Retinal pigment epithelial cell (primary cell): ENCODE measurements around the gene MYRFL.

Source experiments
- DNase-seq: peaks from one replicate; pipeline ENCODE4 v3.0.0-alpha.2; 2010; ENCODE audit warnings: low read depth
- H3K4me3 ChIP-seq: 2 replicates; pipeline ENCODE4 v1.5.1; 2011; ENCODE audit warnings: mild to moderate bottlenecking, low read length, control low read depth, moderate library complexity
- TF ChIP-seq, protein P1 (sequence below): conservative IDR thresholded peaks from 2 replicates; pipeline ENCODE4 v1.5.1; 2011; ENCODE audit warnings: low read depth, low read length, control low read depth, inconsistent platforms

MYRFL gene

DNA sequence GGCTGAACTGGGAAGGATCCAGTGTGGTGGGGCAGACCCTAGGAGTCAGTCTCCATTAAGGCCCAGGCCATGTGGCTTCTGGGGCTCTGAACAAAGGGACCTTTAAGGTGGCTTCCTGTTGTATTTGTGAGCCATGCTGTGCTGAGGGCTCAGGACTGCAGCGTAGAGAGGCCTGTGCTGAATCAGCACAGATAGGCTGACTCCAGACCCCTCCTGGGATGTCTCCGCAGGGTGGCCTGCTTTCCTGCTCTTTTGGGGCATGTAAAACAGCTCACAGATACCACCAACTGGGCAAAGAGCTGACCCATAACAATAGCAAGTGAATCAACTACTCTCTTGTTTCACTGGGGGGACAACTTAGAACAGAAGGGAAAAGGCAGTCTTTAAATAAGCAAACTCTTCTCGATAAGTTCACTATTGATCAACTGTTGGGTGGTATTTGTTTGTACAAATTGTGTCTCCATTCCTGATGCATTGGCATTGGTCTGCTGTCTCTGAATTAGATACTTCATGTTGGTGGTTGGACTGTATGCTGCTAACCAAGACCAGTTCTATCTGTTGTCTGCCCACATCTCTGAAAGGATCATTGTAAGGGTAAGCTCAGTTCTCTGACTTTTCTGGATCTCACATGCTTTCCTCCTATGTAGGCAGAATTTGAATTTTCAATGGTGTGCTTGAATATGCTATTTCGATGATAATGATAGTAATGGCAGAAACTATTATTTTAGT lies 71.8 kb downstream of the MYRFL start:
- no peak overlapping the region for H3K4me3 ChIP-seq
- TF ChIP-seq, protein P1, sequence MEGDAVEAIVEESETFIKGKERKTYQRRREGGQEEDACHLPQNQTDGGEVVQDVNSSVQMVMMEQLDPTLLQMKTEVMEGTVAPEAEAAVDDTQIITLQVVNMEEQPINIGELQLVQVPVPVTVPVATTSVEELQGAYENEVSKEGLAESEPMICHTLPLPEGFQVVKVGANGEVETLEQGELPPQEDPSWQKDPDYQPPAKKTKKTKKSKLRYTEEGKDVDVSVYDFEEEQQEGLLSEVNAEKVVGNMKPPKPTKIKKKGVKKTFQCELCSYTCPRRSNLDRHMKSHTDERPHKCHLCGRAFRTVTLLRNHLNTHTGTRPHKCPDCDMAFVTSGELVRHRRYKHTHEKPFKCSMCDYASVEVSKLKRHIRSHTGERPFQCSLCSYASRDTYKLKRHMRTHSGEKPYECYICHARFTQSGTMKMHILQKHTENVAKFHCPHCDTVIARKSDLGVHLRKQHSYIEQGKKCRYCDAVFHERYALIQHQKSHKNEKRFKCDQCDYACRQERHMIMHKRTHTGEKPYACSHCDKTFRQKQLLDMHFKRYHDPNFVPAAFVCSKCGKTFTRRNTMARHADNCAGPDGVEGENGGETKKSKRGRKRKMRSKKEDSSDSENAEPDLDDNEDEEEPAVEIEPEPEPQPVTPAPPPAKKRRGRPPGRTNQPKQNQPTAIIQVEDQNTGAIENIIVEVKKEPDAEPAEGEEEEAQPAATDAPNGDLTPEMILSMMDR, result no peak
- no peak for DNase-seq

DNA sequence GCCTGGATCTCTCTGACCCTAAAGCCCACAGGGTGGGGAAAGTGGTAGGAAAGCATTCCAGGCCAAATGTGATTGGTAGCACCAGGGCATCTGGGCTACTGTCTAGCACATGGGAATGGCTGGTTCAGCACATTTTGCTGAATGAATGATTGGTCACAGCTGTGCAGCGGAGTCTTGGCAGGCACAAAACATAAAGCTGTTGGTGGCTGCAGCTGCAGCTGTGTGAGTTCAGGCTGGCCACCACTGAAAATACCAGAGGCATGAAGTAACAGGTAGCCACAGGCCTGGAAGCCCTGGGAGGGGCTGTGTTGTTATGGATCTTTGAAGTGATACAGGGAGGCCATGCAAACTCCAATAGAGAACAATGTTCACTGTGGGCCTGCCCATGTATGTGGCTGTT lies 72.7 kb downstream of the MYRFL start:
- DNase-seq, result peak; percentile 44
- TF ChIP-seq, protein P1, result no peak
- no peak overlapping the region for H3K4me3 ChIP-seq

GRCh38 chr12:69898236-69898635 lies 73.2 kb downstream of the MYRFL start:
- no peak overlapping the region for H3K4me3 ChIP-seq
- no peak for DNase-seq
- TF ChIP-seq, protein P1, result no peak

DNA sequence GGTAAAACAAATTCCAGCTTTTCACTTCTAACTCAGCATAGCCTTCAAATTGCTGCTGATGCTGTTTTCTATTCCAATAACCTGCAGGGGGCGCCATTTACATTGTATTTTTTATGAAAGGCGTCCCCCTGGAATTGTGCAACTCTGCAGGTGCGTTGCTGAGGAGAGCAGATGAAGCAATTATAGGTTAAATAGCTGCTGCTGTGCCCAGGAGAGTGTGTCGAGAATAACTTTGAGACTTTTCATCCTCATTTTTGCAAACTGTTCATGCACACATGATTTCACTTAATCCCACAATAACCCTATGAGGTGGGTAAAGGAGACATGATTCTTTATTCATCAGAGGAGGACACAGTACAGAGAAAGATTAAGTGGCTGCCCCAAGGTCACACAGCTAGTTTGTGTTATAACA lies 75.7 kb downstream of the MYRFL start:
- no peak overlapping the region for H3K4me3 ChIP-seq
- TF ChIP-seq, protein P1, result peak; percentile 69
- no peak for DNase-seq

DNA sequence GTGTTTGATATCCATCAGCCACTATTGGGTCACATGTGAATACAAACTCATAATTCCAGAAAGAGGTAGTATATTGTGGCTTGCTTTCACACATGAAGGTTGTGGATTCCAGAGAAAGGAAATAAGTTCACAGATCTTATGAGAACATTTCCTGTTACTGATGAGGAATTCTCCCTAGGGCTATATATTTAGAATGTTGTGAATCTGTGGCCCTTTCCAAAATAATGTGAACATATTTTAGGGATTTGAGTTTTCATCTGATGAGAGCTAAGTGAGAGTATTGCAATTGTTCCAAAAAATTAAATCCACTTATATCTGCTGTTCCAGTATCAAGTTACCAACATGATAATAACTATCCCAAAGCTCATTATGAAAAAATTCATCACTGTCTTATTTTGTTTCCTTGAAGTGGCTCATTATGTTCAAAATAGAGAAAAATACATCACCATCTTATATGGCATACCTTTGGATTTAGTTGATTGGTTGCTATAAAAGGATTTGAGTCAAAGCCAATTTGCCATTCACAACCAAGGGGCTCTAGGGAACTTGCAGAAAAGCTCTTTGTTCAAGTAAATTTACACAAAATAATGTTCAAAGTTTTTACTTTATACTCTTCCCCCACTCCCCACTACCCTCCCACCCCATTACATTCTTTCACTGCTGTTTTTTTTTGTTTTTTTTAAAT lies 76.3 kb downstream of the MYRFL start:
- H3K4me3 ChIP-seq, result no peak overlapping the region
- no peak for DNase-seq
- TF ChIP-seq, protein P1, result no peak

DNA sequence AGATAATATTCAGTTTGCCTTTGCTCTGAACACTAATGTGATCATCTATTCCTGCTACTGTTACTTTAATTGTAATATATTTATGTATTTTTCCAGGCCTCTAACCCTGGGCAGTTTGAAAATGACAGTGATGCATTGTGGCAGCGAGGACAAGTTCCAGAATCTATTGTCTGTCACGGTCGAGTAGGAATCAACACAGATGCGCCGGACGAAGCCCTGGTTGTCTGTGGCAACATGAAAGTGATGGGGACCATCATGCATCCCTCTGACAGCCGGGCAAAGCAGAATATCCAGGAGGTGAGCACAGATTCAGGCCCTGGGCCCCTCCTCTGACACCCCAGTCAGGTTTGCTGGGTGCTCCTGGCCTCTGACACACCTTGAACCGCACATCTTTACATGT lies 78.5 kb downstream of the MYRFL start:
- TF ChIP-seq, protein P1, result no peak
- H3K4me3 ChIP-seq, result no peak overlapping the region
- DNase-seq, result no peak

- peak; percentile 55 for DNase-seq
- H3K4me3 ChIP-seq, result no peak overlapping the region
- TF ChIP-seq, protein P1, result no peak
Observed at GRCh38 chr12:69904777-69905176, 79.8 kb downstream of the MYRFL start.
